HCT116 (cell line): ENCODE results near the gene PHF21B.

Experiments used
- EZH2phosphoT487 ChIP-seq: fragments of 200-600 bp; IDR thresholded peaks from 2 replicates; pipeline ENCODE4 v1.6.1; 2018; ENCODE audit warnings: antibody characterized with exemption, borderline replicate concordance
- POLR2A ChIP-seq: IDR thresholded peaks from 2 replicates; pipeline ENCODE4 v1.7.0; 2011; ENCODE audit warnings: borderline replicate concordance; ENCODE audit not compliant: insufficient read depth, insufficient read length; ENCODE audit errors: extremely low read depth
- SIN3A ChIP-seq: IDR thresholded peaks from 2 replicates; pipeline ENCODE4 v1.6.1; 2012; ENCODE audit warnings: low read depth
- SRF ChIP-seq: IDR thresholded peaks from 2 replicates; pipeline ENCODE4 v1.6.1; 2012; ENCODE audit warnings: low read depth
- TF ChIP-seq, protein P1 (sequence below): IDR thresholded peaks from 2 replicates; pipeline ENCODE4 v1.6.1; 2012; ENCODE audit warnings: low read depth
- TF ChIP-seq, protein P2 (sequence below), 3 experiments: fragments of 200-600 bp in 1 of 3; sonication (generic) in 1 of 3; IDR thresholded peaks in 2 of 3; conservative IDR thresholded peaks in 1 of 3; 2 replicates each; pipeline ENCODE4 v1.5.1; 2012 to 2017; ENCODE audit warnings: low read depth in 2 of 3, low read length in 2 of 3, antibody characterized with exemption in 1 of 3, borderline replicate concordance in 1 of 3, control low read depth in 1 of 3, mild to moderate bottlenecking in 1 of 3, mixed read lengths in 1 of 3, mixed run types in 1 of 3, moderate library complexity in 1 of 3; ENCODE audit not compliant: insufficient read depth in 1 of 3

DNA sequence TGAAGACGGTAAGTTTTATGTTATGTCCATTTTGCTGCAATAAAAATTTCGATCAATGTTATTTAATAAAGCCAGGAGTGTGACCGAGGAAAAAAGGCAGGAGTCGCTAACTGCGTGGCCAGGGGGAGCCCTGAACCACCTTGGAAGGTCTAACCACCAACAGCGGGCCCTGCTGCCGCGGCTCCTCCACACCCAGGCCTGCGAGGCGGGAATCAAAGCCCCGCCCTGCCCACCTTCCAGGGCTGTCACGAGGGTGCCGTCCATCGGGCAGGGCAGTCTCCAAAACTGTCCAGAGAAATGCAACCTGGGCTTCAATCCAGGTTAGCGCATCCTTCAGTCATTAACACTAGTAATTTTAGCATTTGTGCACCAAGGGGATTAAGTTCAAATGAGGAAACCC, 19.0 kb downstream of the PHF21B start:
- TF ChIP-seq EZH2phosphoT487 (no peak), POLR2A (no peak), SIN3A (no peak), SRF (no peak)
- TF ChIP-seq, protein P1, sequence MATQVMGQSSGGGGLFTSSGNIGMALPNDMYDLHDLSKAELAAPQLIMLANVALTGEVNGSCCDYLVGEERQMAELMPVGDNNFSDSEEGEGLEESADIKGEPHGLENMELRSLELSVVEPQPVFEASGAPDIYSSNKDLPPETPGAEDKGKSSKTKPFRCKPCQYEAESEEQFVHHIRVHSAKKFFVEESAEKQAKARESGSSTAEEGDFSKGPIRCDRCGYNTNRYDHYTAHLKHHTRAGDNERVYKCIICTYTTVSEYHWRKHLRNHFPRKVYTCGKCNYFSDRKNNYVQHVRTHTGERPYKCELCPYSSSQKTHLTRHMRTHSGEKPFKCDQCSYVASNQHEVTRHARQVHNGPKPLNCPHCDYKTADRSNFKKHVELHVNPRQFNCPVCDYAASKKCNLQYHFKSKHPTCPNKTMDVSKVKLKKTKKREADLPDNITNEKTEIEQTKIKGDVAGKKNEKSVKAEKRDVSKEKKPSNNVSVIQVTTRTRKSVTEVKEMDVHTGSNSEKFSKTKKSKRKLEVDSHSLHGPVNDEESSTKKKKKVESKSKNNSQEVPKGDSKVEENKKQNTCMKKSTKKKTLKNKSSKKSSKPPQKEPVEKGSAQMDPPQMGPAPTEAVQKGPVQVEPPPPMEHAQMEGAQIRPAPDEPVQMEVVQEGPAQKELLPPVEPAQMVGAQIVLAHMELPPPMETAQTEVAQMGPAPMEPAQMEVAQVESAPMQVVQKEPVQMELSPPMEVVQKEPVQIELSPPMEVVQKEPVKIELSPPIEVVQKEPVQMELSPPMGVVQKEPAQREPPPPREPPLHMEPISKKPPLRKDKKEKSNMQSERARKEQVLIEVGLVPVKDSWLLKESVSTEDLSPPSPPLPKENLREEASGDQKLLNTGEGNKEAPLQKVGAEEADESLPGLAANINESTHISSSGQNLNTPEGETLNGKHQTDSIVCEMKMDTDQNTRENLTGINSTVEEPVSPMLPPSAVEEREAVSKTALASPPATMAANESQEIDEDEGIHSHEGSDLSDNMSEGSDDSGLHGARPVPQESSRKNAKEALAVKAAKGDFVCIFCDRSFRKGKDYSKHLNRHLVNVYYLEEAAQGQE = no peak
- TF ChIP-seq, protein P2, sequence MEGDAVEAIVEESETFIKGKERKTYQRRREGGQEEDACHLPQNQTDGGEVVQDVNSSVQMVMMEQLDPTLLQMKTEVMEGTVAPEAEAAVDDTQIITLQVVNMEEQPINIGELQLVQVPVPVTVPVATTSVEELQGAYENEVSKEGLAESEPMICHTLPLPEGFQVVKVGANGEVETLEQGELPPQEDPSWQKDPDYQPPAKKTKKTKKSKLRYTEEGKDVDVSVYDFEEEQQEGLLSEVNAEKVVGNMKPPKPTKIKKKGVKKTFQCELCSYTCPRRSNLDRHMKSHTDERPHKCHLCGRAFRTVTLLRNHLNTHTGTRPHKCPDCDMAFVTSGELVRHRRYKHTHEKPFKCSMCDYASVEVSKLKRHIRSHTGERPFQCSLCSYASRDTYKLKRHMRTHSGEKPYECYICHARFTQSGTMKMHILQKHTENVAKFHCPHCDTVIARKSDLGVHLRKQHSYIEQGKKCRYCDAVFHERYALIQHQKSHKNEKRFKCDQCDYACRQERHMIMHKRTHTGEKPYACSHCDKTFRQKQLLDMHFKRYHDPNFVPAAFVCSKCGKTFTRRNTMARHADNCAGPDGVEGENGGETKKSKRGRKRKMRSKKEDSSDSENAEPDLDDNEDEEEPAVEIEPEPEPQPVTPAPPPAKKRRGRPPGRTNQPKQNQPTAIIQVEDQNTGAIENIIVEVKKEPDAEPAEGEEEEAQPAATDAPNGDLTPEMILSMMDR (IDR thresholded peaks at IDR 0.05 in 2 of 3, conservative IDR thresholded peaks at IDR 0.05 in 1 of 3; ENCODE audit: borderline replicate concordance in 1 of 3, insufficient read depth in 1 of 3, low read depth in 2 of 3, low read length in 2 of 3) = no peak
